HG03439 (cell line): Measurements from ENCODE around the gene DUSP14.

ENCODE experiments used
- ATAC-seq: cut with Tn5 transposase; IDR thresholded peaks from one replicate; pipeline ENCODE4 v1.9.1; 2021; ENCODE audit warnings: mild to moderate bottlenecking, moderate library complexity; ENCODE audit not compliant: unreplicated experiment

The DUSP14 gene

GRCh38 chr17:37553401-37553966, 63.8 kb downstream of the DUSP14 start:
- ATAC-seq, result no peak

DNA sequence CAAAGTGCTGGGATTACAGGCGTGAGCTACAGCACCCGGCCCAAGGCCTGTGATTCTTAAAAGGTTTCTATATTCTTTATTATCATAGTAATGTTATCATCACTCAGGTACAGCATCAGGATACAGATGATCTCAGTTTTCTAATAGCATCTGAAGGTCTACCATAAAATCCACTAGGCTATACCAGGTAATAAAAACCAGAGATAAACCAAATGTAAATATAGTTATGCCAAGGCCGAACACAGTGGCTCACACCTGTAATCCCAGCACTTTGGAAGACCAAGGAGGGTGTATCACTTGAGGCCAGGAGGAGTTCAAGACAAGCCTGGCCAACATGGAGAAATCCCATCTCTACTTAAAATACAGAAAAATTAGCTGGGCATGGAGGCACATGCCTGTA, 65.7 kb downstream of the DUSP14 start:
- no peak for ATAC-seq

- ATAC-seq, result no peak
Observed at GRCh38 chr17:37557482-37557881, 67.8 kb downstream of the DUSP14 start.

DNA sequence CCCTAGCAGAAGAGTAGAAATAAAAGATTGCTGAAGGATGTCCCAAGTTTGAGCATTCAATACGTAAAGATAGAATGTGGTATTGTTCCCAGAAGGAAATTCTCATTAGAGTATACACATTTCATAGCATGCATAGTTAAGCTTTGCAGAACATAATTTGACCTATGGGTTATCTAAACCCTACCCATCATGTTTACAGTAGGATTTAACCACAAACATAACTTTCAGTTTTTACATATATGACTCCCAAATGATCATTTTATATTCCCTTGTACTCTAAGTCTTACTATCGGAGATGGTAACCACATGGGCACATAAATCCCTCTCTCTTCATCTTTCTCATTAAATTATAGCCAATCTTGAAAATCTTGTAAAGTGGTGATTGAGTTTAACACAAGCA, 68.6 kb downstream of the DUSP14 start:
- ATAC-seq, result no peak

GRCh38 chr17:37562016-37562745, 72.5 kb downstream of the DUSP14 start:
- no peak for ATAC-seq
